GM18498 (cell line): ENCODE results near the gene WDR35.
A peak's percentile ranks its signal among the peaks of the same experiment; 100 is the strongest.
"Not testable (repeated sequence)": the region's sequence is repeated elsewhere in the genome, so short reads cannot be mapped to it uniquely, and the experiment has no call there.

Experiments
- ATAC-seq: cut with Tn5 transposase; IDR thresholded peaks from one replicate; pipeline ENCODE4 v1.9.1; 2021; ENCODE audit warnings: mild to moderate bottlenecking, moderate library complexity; ENCODE audit not compliant: unreplicated experiment

Gene WDR35

GRCh38 chr2:19943189-19943588, 46.7 kb downstream of the WDR35 start:
- ATAC-seq, result no peak

GRCh38 chr2:19942199-19942598, 47.7 kb downstream of the WDR35 start:
- ATAC-seq, result no peak

GRCh38 chr2:19937004-19937403, 52.9 kb downstream of the WDR35 start:
- no peak for ATAC-seq

- ATAC-seq, result no peak
Observed at GRCh38 chr2:19936203-19936602, 53.7 kb downstream of the WDR35 start.

DNA sequence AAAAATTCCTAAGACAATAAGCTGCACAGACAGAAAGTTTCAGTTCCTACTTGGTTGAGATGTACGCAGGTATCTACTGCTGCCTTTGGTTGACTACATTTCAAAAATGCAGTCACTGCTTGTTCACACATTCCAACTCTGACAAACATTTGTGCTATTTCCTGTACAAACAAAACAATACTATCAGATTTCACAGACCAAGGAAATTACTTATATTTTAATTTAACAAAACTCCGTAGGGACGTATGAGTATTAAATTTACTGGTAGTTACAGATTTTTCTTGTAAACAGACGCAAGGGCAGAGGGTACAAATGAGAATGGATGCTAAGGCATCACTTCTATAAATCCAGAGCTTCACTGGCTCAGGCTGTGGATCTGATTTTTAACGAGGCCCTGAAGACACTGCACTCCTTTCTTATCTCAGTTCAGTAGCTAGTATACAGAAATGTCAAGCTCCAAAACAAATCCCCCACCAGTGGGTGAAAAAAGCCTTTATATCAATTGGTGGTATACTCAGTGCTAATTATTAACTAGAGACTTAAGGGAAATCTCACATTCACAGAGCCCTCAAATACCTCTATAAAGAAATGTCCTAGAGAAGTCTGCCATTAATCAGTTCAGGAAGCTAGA, 56.4 kb downstream of the WDR35 start:
- ATAC-seq, result peak; percentile 86

DNA sequence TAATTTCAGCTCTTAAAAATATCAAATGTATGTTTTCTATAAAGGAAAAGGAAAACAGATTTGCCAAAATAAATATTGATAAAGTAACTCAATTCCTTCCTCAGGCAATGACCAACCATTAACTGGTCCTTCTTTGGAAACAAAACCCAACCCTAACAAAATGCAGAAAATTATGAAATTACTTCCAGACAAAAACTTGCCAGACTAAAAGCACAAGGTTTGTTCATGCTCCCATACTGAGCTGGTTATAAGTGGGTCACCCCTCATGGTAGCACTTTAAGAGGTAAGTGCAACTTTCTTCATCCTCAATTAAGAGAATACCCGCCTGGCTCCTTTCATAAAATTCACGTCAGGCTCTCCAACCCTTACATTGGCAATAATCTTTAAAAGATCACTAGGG, 57.0 kb downstream of the WDR35 start:
- ATAC-seq, result peak; percentile 45

GRCh38 chr2:19929226-19929625, 60.7 kb downstream of the WDR35 start:
- ATAC-seq, result no peak

DNA sequence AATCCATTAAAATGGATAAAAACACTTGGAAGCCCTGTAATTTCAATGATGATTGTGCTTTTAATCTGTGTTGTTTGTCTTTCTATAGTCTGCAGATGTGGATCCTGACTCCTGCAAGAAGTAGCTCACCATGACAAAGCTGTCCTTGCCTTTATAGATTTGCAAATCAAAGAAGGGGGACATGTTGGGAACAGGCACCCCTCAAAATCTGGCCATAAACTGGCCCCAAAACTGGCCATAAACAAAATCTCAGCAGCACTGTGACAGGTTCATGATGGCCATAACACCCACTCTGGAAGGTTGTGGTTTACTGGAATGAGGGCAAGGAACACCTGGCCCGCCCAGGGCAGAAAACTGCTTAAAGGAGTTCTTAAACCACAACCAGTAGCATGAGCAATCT, 62.1 kb downstream of the WDR35 start:
- ATAC-seq, result not testable (repeated sequence)

GRCh38 chr2:19924526-19924925, 65.4 kb downstream of the WDR35 start:
- not testable (repeated sequence) for ATAC-seq

GRCh38 chr2:19922188-19922587, 67.7 kb downstream of the WDR35 start:
- not testable (repeated sequence) for ATAC-seq

DNA sequence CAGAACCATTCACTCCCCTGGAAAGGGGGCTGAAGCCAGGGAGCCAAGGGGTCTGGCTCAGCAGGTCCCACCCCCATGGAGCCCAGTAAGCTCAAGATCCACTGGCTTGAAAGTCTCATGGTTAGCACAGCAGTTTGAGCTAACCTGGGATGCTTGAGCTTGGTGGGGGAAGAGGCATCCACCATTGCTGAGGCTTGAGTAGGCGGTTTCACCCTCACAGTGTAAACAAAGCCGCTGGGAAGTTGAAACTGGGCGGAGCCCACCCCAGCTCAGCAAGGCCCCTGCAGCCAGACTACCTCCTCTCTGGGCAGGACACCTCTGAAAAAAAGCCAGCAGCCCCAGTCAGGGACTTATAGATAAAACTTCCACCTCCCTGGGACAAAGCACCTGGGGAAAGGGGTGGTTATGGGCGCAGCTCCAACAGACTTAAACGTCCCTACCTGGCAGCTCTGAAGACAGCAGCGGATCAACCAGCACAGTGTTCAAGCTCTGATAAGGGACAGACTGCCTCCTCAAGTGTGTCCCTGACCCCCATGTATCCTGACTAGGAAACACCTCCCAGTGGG, 73.4 kb downstream of the WDR35 start:
- no peak for ATAC-seq

DNA sequence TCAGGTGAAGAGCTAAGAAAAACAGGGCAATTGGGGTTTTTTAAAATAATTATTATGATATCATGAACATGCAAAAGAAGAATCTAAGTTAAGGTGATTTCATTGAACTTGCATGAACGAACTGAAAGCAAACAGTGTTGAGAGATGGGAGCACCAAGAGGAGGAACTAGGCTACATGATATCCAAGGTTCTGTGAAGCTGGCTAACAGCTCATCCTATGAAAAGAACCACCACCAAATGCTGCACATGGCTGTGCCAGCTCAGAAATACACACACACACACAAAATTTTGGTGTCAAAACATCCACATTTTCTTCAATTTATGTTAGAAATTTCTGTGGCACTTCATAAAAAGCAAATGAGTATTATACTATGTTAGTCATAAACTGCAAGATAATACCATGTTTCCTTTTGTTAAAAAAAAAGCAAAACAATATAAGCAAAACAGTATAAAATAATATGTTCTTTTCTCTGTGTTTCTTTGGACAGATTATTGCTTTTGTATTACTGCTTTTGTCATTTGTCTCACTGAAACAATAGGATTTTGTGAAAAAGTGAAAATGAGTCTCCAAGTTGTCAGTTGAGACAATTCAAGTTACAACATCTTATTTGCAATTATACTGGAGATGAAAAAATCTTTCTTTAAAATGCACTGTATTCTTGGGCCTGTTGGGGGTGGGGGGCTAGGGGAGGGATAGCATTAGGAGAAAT, 75.5 kb downstream of the WDR35 start:
- no peak for ATAC-seq

DNA sequence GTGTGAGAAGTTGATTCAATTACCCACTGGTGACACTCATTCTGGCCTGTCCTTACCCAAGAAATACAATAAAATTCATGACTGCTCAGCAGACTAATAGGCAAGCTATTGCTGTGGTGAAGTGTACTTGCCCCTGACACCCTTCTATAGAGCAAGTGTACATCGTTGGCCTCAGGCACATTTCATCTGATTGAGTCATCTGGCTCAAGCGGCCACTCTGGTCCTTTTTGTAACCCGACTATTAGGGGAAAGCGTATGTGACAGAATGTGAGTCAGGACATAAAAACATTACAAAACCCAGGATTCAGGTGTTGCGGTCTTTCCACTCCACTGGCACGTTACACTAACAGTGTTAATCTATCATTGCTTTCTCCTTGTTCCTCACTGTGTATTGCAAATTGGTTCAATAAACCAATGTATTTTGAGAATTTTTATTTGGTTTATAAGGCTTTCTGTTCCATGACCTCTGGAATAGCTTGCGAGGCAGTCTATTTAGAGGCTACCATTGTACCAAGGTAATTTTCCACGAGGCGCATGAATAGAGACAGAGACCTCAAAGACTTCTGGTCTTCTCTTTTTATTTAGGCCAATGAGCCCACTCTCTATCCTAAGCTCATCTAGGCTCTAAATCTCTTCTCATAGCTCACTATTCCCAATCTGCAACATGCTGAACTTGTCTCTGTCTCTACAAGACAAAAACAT, 77.9 kb downstream of the WDR35 start:
- no peak for ATAC-seq

DNA sequence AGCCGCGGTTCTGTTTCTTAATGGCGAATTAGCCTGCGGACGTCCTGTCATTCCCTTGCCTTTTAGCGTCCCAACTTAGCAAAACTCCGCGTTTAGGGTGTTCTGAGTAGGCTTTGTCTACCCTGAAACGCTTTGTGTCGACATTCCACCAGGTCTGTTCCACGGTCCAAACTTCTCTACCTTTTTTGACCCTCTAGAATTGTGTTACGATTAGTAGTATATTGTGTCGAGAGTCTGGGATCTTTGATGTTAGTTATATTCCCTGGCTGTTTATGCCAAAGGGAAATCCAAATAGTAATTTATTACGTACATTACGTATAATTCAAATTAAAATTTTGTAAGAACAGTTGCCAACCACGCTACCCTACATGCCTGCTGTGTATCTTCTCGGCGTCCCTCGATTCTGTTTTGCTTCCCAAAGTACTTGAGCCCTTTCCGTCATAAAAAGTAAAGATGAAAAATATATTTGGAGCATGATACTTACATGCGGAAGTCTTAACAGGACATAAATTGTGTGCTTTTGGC, 87.6 kb downstream of the WDR35 start:
- ATAC-seq, result peak; percentile 4

DNA sequence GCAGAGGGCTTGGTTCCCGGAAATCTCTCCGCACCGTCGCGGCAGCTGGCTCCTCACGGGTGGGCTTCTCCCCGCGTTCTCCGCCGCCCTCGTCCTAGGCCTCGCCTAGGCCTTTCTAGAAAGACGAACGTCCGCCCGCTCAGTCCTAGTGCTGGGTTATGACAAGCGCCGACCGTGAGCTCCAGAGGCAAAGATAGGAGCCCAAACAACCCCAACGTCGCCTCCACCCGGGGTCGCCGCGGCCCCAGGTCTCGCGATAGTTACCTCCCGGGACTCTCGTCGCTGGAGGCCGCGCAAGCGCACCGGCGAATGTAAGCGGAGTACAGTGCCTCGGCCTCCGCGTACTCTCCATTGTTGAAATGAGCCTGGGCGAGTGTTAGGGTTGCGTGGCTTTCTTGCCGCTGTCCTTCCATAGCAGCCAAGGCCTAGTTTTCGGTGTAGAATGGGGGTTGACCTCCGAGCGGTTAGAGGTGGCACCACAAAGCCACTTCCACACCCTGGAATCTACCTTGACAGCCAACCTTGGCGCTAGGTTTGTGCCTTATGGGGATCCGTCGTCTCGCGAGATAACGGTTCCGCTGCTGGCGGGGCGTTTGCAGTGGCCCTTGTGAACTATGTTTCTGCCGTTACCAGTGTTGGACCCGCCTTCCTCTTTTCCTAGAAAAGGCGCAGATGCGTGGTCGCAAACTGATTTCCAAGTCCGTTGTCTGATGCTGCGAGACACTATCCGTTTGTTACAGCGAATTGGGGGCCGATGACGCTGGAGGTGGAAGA, 88.3 kb downstream of the WDR35 start, which contains the start of gene TTC32:
Gene TTC32 (minus strand): TSS at position 542 of the 774 bp plus-strand sequence. CDS start 129 bp downstream, at position 413.
- peak; percentile 86 for ATAC-seq

DNA sequence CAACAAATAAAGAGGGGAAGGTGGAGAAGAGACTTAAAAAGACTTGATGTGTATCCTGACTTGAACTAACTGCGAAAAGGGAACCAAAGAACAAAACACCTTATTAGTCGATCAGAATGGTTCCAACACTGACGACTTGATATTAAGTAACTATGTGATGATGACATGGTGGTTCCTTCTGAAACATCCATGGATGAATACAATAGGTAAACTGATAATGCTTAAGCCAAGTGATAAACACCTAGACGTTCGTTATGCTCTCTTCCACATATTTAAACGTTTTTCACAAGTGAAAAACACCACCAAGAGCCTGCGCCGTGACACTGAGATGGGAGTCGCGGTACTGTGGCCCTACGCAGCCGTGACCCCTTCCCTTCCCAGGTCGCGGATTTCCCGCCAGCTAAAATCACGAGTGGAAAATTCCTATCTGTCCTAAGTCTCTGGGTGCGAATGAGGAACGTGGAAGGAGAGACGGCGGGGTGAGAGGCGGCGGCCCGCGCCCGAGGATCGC, 88.9 kb downstream of the WDR35 start:
- ATAC-seq, result peak; percentile 7

DNA sequence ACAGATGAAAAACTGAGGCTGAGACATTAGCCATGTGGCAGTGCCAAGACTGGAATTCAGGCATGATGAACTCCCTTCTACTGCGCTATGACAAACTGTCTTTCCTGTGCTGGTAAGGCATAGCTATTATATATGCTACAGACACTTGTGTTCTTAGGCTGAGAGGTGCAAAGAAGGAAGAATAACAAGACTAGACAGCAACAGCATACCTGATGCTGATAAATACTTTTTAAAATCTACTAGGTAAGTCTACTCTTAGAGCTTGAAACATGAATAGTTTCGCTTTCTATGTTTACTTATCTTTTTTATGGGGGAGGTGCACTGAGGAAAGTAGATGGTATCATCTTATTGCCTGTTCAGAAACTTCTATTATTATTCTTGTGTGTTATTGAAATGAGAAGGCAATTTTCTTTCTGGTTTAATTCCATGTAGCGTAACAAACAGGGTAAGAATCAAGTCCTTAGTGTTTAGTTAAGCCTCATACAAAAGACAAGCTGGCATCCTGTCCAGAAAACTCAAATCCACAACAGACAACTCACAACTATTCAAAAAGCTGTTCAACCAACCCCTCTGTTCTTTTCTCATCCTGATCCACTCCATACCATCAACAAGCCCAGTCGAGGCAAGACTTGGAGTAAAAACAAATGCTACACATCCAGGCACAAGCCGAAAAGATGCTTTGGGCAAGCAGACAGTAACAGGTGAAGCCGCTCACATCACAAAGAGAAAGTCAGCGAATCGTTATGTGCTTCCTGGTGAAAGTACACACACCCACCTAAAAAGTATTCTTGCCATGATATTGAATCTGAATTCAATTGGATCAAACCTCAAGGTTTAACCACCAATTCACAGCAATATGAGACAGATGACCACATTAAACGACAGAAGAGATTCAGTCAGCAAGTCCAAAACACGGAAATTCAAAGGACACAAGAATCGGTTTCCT, 89.6 kb downstream of the WDR35 start:
- peak; percentile 36 for ATAC-seq

GRCh38 chr2:19898592-19899329, 91.1 kb downstream of the WDR35 start:
- no peak for ATAC-seq
